Activated naive CD4-positive, alpha-beta T cell treated with anti-CD3 and anti-CD28 coated beads for 36 hours (primary cell): Measurements from ENCODE around the gene RFX6. TPM values are rescaled to one million over a fixed set of nuclear protein-coding genes. Genes with fewer than 3 reads are reported as not detected.

Source experiments
- CTCF ChIA-PET: fragments of 350-600 bp; sonication (Branson Sonifier 250); formaldehyde crosslinking; loops from one replicate; lab custom pipeline; 2021; ENCODE audit warnings: antibody characterized with exemption; lab: Charles Lee
- DNase-seq: peaks from one replicate; pipeline ENCODE4 v3.0.0-alpha.2; 2020
- H3K27ac Mint-ChIP-seq: one replicate; pipeline ENCODE4 v1.8.0; 2021; ENCODE audit warnings: mild to moderate bottlenecking, mixed read lengths
- H3K27me3 Mint-ChIP-seq: one replicate; pipeline ENCODE4 v1.8.0; 2021; ENCODE audit warnings: low read depth, mixed read lengths
- H3K36me3 Mint-ChIP-seq: one replicate; pipeline ENCODE4 v1.8.0; 2021; ENCODE audit warnings: low read depth, mixed read lengths
- H3K4me1 Mint-ChIP-seq: one replicate; pipeline ENCODE4 v1.8.0; 2021; ENCODE audit warnings: low read depth, mixed read lengths
- H3K4me3 Mint-ChIP-seq: one replicate; pipeline ENCODE4 v1.8.0; 2021; ENCODE audit warnings: mild to moderate bottlenecking, moderate library complexity, mixed read lengths
- H3K9me3 Mint-ChIP-seq: one replicate; pipeline ENCODE4 v1.8.0; 2021; ENCODE audit warnings: mixed read lengths
- intact Hi-C: fragments of 100-400 bp; cut with micrococcal nuclease; formaldehyde crosslinking; loops from one replicate; pipeline ENCODE4 v1.15.1; 2023
- total RNA-seq, 2 experiments: library from RNA; stranded (reverse); gene quantifications; one replicate each; pipeline ENCODE4 v1.2.3, GENCODE V29; 2021

The RFX6 gene
- total RNA-seq, 2 experiments from 2014 or later, result not detected

GRCh38 chr6:116872771-116873170, 4.3 kb upstream of the RFX6 start:
- DNase-seq, result no peak
- peaks cover 25% of the 10 kb centered on the region for H3K27me3 Mint-ChIP-seq
- no peaks in the 10 kb centered on the region for H3K9me3 Mint-ChIP-seq
- H3K4me1 Mint-ChIP-seq, result peaks cover 10% of the 10 kb centered on the region
- H3K27ac Mint-ChIP-seq, result no peak overlapping the region
- CTCF ChIA-PET, result no interaction called here
- intact Hi-C loops, result no loop called here
- no peaks in the 10 kb centered on the region for H3K36me3 Mint-ChIP-seq
- H3K4me3 Mint-ChIP-seq, result no peak overlapping the region

DNA sequence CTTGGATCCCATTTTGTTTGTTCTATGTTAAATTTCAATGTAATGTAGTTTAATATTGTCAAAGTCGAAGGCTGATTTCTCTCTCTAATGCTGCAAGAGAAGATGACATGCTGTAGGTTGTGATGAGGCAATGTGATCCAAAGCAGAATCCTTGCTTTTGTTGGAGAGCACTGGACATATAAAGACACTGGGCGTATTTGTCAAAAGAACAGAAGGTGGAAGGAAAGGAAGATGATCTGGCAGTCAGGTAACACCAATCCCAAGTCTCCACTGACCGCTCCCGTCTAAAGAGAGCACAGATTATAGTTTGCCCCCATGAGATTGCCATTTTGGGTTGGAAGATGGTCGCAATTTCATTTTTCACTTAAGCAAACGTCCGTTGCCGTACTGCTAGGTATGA, 935 bp upstream of the RFX6 start:
- CTCF ChIA-PET, result interaction anchor here (0.7 to 1.2 kb wide), 2 partner anchors 18 to 19 kb away, joined by 3 to 4 read pairs; no protein-coding TSS in a partner anchor
- peaks cover 25% of the 10 kb centered on the region for H3K27me3 Mint-ChIP-seq
- intact Hi-C loops, result no loop called here
- H3K36me3 Mint-ChIP-seq, result no peaks in the 10 kb centered on the region
- peaks cover 10% of the 10 kb centered on the region for H3K4me1 Mint-ChIP-seq
- no peaks in the 10 kb centered on the region for H3K9me3 Mint-ChIP-seq
- H3K27ac Mint-ChIP-seq, result no peak overlapping the region
- H3K4me3 Mint-ChIP-seq, result no peak overlapping the region
- no peak for DNase-seq

DNA sequence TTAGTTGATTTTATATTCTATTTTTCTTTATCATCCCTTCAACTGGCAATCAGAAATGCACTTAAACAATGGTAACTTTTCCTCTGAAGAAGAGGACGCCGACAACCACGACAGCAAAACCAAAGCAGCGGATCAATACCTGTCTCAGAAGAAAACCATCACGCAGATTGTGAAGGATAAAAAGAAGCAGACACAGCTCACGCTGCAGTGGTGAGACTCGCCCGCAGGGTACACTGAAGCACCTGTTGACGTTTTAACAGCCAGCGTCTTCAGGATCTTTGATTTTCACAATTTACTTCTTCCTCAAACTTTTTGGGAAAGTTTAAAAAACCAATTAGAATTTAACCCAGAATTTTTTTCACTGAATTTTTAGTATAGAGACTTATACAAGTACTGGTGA, 701 bp downstream of the RFX6 start:
- CTCF ChIA-PET, result no interaction called here
- Mint-ChIP-seq H3K27me3 (peaks cover 25% of the 10 kb centered on the region), H3K36me3 (no peaks in the 10 kb centered on the region), H3K27ac (no peak overlapping the region), H3K4me1 (peaks cover 10% of the 10 kb centered on the region), H3K9me3 (no peaks in the 10 kb centered on the region), H3K4me3 (no peak overlapping the region)
- DNase-seq, result no peak
- intact Hi-C loops, result no loop called here

GRCh38 chr6:116881236-116881635, 4.2 kb downstream of the RFX6 start:
- no peaks in the 10 kb centered on the region for H3K9me3 Mint-ChIP-seq
- CTCF ChIA-PET, result no interaction called here
- peaks cover 13% of the 10 kb centered on the region for H3K27me3 Mint-ChIP-seq
- peaks cover 8% of the 10 kb centered on the region for H3K4me1 Mint-ChIP-seq
- no peaks in the 10 kb centered on the region for H3K36me3 Mint-ChIP-seq
- intact Hi-C loops, result no loop called here
- no peak overlapping the region for H3K27ac Mint-ChIP-seq
- no peak for DNase-seq
- no peak overlapping the region for H3K4me3 Mint-ChIP-seq

DNA sequence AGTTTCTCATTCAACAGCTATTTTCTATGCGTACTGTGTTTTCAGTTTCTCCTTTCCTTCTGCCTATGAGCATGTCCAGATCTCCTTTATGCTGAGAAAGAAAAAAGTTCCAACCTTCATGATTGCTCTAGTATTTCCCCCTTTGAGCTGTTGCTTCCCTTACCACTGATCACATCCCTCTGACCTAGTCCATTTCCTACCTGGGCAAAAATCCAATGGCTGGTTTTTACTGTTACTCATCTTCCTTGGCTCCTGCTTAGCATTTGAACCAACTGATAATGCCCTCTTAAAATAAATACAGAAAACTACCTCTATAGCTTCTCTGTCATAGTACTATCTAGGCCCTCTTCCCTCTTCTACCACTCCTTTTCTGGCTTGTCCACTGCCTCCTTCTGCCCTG, 6.0 kb downstream of the RFX6 start:
- Mint-ChIP-seq H3K4me3 (no peak overlapping the region), H3K9me3 (no peaks in the 10 kb centered on the region), H3K27me3 (no peaks in the 10 kb centered on the region), H3K36me3 (no peaks in the 10 kb centered on the region), H3K27ac (no peak overlapping the region), H3K4me1 (no peaks in the 10 kb centered on the region)
- DNase-seq, result no peak
- intact Hi-C loops, result no loop called here
- CTCF ChIA-PET, result no interaction called here

DNA sequence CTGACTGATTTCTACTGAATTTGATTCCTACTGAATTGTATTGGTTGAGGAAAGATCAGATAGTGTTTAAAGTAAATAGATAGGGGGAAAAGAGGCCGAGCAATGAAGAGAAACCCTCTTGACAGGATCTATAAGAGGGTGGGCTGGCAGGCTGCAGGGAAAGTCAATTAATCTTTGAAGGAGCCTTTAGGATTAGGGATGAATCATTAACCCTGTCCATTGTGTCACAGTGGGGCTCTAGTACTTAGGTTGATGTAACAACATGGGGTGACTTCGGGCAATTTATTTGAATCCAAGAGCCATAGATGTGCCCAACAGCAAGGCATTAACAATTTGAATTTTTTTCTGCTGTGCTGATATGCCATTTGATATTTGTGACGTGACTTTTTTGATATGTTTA, 7.5 kb downstream of the RFX6 start:
- Mint-ChIP-seq H3K4me3 (no peak overlapping the region), H3K36me3 (no peaks in the 10 kb centered on the region), H3K4me1 (no peaks in the 10 kb centered on the region), H3K27ac (no peak overlapping the region), H3K27me3 (no peaks in the 10 kb centered on the region), H3K9me3 (no peaks in the 10 kb centered on the region)
- intact Hi-C loops, result no loop called here
- DNase-seq, result no peak
- CTCF ChIA-PET, result no interaction called here

- Mint-ChIP-seq H3K9me3 (no peaks in the 10 kb centered on the region), H3K4me1 (no peaks in the 10 kb centered on the region), H3K27ac (no peak overlapping the region), H3K36me3 (no peaks in the 10 kb centered on the region), H3K27me3 (no peaks in the 10 kb centered on the region), H3K4me3 (no peak overlapping the region)
- CTCF ChIA-PET, result interaction anchor here (0.6 kb wide), 1 partner anchor 241 kb away, joined by 3 read pairs; no protein-coding TSS in a partner anchor
- intact Hi-C loops, result no loop called here
- no peak for DNase-seq
Measured at GRCh38 chr6:116887168-116887567, 10.1 kb downstream of the RFX6 start.

- Mint-ChIP-seq H3K4me3 (no peak overlapping the region), H3K36me3 (no peaks in the 10 kb centered on the region), H3K4me1 (no peaks in the 10 kb centered on the region), H3K27me3 (no peaks in the 10 kb centered on the region), H3K27ac (no peak overlapping the region), H3K9me3 (no peaks in the 10 kb centered on the region)
- intact Hi-C loops, result no loop called here
- no peak for DNase-seq
- CTCF ChIA-PET, result no interaction called here
Measured at GRCh38 chr6:116887894-116888293, 10.9 kb downstream of the RFX6 start.

- no peaks in the 10 kb centered on the region for H3K27me3 Mint-ChIP-seq
- no peaks in the 10 kb centered on the region for H3K36me3 Mint-ChIP-seq
- CTCF ChIA-PET, result no interaction called here
- H3K4me3 Mint-ChIP-seq, result no peak overlapping the region
- intact Hi-C loops, result no loop called here
- no peak overlapping the region for H3K27ac Mint-ChIP-seq
- no peaks in the 10 kb centered on the region for H3K9me3 Mint-ChIP-seq
- H3K4me1 Mint-ChIP-seq, result no peaks in the 10 kb centered on the region
- no peak for DNase-seq
Measured at GRCh38 chr6:116888732-116889360, 11.8 kb downstream of the RFX6 start.

DNA sequence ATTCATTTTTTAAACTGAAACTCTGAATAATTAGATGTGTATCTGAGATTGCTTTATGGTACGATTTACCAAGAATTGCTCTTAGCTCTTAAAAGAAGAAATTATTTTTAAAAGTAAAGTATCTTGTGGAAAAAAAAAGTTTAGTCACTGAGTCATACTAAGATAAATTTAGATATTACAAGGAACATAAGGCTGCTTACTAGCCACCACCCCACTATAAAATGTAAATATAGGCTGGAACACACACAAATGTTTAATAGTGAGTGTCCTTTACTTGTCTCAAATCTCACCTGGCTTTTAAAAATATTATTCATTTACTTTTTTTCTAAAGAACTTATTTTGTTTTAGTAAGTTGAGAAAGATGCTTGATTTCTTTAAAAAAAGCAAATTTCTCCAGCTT, 17.6 kb downstream of the RFX6 start:
- DNase-seq, result no peak
- CTCF ChIA-PET, result interaction anchor here (0.8 kb wide), 1 partner anchor 19 kb away, joined by 3 read pairs; no protein-coding TSS in a partner anchor
- Mint-ChIP-seq H3K4me1 (no peaks in the 10 kb centered on the region), H3K27me3 (no peaks in the 10 kb centered on the region), H3K9me3 (no peaks in the 10 kb centered on the region), H3K4me3 (no peak overlapping the region), H3K36me3 (no peaks in the 10 kb centered on the region), H3K27ac (no peak overlapping the region)
- intact Hi-C loops, result no loop called here

DNA sequence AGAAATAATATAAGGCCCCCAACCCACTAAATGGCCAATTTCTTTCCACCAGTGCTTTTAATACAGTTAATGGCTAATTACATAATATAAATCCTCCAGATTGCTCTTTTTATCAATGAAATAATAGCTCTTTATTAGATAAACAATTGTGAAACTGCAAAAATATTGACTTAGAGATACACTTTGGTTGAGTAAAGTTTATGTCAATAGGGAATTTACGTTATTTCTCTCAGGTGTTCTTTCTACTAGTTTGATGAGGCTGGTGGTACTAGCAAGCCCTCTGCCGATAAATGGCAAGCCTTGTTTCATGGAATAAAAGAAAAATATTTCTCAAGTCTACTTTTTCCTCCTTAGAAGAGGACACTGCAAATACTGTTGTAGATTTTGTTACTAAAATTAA, 18.9 kb downstream of the RFX6 start:
- CTCF ChIA-PET, result interaction anchor here (0.7 kb wide), 1 partner anchor 28 kb away, joined by 4 read pairs; no protein-coding TSS in a partner anchor
- H3K4me1 Mint-ChIP-seq, result no peaks in the 10 kb centered on the region
- no peaks in the 10 kb centered on the region for H3K36me3 Mint-ChIP-seq
- no peaks in the 10 kb centered on the region for H3K27me3 Mint-ChIP-seq
- H3K27ac Mint-ChIP-seq, result no peak overlapping the region
- intact Hi-C loops, result no loop called here
- no peak for DNase-seq
- H3K4me3 Mint-ChIP-seq, result no peak overlapping the region
- no peaks in the 10 kb centered on the region for H3K9me3 Mint-ChIP-seq

- no peak for DNase-seq
- no peaks in the 10 kb centered on the region for H3K36me3 Mint-ChIP-seq
- no peak overlapping the region for H3K4me3 Mint-ChIP-seq
- no peaks in the 10 kb centered on the region for H3K27me3 Mint-ChIP-seq
- H3K27ac Mint-ChIP-seq, result no peak overlapping the region
- peaks cover 6% of the 10 kb centered on the region for H3K9me3 Mint-ChIP-seq
- CTCF ChIA-PET, result no interaction called here
- H3K4me1 Mint-ChIP-seq, result no peaks in the 10 kb centered on the region
- intact Hi-C loops, result no loop called here
Measured at GRCh38 chr6:116902634-116903033, 25.6 kb downstream of the RFX6 start.

DNA sequence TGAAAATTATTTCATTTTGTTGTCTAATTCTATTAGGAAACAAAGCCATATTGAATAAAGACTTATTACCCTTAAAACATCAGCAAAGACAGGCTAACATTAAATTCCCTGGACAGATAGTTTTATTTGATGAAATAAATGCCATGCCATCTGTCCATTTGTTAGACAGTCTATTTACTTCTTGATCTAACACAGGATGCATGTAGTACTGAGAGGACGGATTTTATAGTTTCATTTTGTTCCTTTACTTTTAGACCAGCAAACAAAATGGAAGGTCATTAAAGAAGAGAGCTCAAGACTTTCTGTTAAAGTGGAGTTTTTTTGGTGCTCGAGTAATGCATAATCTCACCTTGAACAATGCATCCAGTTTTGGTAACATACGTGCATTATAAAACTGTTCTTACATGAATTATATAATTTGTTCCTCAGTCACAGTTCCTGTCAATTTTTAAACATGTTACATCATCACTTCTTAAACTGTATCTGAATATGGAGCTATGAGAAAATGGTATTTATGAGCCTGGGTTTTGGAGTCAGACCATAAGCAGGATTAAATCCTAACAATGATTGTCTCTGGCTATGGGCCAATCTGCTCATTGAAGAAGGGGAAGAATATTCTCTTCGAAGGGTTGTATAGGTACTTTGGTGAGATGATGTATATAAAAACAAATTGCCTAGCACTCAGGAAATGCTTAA, 46.0 kb downstream of the RFX6 start:
- no peaks in the 10 kb centered on the region for H3K4me1 Mint-ChIP-seq
- intact Hi-C loops, result no loop called here
- no peak overlapping the region for H3K4me3 Mint-ChIP-seq
- peaks cover 3% of the 10 kb centered on the region for H3K27me3 Mint-ChIP-seq
- CTCF ChIA-PET, result interaction anchor here (1.3 kb wide), 1 partner anchor 9 kb away, joined by 4 read pairs; no protein-coding TSS in a partner anchor
- H3K27ac Mint-ChIP-seq, result no peak overlapping the region
- DNase-seq, result no peak
- H3K36me3 Mint-ChIP-seq, result no peaks in the 10 kb centered on the region
- no peaks in the 10 kb centered on the region for H3K9me3 Mint-ChIP-seq
